Measurements from ENCODE around the gene MYL6. TPM values are rescaled to one million over a fixed set of nuclear protein-coding genes. Genes with fewer than 3 reads are reported as not detected.

The MYL6 gene
- 2,267 and 2,694 TPM in 2 replicates for total RNA-seq

GRCh38 chr12:56158029-56158925 is at the start of gene MYL6:
Gene MYL6, plus strand, starts transcription at chr12:56158359. Its CDS starts 43 bp downstream, at chr12:56158402.

DNA sequence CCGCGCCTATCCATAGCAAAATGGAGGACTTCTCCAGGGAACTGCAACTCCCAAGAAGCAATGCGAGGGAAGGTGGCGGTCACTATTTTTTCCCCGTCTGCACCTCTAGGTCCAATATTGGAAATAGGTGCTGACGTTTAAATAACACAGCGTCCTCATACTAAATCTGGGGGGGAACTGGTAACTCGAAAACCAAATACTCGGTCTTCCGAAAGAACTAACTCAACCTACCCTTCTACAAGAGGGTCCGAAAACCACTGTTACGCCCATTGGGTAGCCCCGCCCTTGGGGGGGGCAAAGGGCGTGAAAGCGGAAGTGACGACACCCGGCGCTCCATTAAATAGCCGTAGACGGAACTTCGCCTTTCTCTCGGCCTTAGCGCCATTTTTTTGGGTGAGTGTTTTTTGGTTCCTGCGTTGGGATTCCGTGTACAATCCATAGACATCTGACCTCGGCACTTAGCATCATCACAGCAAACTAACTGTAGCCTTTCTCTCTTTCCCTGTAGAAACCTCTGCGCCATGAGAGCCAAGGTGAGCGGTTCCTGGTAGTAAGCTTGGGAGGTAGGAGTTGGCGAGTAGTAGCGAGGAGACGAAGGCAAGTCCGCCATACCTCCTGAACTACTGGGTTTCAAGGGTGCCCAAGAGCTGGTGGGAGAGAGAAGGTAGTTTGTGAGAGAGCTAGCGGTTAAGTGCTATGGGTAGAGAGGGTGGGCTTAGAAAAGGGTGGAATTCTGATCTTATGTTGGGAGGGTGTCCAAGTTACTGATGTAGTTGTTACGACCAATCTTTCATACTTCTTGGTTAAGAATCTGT is 41.7 kb upstream of the MYL6 start, which contains the start of gene RPL41:
Gene RPL41, plus strand, starts transcription at position 367 of the 815 bp plus-strand sequence.

DNA sequence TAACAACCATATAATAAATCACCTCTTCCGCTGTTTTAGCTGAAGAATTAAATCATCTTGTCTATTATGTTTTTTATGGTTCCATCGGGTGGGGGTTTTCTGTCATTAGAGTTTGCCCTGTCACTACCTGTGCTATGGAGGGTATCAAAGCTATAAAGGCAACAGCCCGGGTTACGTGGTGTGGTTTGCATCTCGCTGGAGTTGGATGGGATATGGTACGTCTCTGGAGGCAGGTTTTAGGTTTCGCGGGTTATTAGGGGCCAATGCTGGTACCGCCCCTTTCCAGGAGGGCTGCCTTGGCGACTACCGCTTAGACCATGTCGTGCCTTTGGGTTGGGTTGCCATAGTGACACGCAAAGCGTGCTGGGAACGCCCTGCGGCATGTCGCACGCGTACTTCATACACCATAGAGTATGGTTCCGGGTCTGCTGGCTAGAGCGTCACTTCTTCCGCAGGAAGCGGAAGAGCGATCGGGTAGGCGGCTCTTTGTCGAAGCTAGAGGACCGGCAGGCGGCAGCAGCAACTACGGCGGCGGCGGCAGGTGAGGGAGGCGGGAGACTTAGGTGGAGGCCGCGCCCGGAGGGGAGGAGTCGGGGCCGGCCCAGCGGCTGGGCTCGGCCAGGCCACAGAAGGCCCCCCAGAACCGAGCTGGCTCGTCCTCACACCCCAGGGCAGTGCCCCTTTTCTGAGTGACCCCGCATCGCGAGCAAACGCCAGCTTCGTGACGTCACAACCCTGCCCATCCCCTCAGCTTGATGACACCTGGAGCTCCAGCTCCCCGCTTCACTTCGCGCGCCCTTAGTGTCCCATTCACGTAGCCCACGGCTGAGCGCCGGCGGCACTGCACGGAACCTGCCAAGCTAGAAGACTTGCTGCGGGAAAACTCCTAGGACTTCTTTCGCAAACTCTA is 40.1 kb upstream of the MYL6 start, which contains the start of gene ZC3H10:
Gene ZC3H10, plus strand, starts transcription at position 489 of the 910 bp plus-strand sequence. CDS start 2,297 bp downstream, outside the sequence.

DNA sequence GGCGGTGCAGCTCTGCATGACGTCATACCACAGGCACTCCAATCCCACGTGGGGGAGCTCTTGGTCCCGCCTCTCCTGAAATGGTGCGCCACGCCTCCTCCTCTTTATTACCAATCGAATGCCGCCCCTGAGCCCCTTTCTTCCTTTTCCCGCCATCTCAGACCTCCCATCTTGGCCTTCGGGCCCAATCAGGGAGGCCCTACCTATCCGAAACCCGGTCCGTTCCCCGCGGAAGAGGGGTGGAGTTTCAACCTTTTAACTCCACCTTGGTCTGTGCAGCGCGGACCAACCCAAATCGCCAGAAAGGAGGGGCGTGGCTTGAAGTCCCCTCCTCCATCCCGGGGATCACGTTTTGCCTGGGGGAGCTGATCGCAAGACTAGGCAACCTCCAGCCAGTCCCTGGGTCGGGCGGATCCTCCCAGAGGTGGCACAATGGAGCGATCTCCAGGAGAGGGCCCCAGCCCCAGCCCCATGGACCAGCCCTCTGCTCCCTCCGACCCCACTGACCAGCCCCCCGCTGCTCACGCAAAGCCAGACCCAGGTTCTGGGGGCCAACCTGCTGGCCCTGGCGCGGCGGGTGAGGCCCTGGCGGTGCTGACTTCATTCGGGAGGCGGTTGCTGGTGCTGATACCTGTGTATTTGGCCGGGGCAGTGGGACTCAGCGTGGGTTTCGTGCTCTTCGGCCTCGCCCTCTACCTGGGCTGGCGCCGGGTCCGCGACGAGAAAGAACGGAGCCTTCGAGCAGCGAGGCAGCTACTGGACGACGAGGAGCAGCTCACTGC is 30.1 kb upstream of the MYL6 start, which contains the start of gene ESYT1:
Gene ESYT1, plus strand, starts transcription at position 380 of the 782 bp plus-strand sequence. Its CDS starts 53 bp downstream, at position 433.

GRCh38 chr12:56152132-56152755 is 5.9 kb upstream of the MYL6 start, which contains the start of gene MYL6B:
Gene MYL6B, plus strand, starts transcription at chr12:56152587. Its CDS starts 1,332 bp downstream, at chr12:56153919.

GRCh38 chr12:56189099-56189917 is 31.1 kb downstream of the MYL6 start, which contains the start of gene SMARCC2:
Gene SMARCC2, minus strand, starts transcription at chr12:56189483. Its CDS starts 22 bp downstream, at chr12:56189461.

Other genes with a start within 250 kb of the MYL6 start
- gene PYM1, start 230.5 kb upstream of the MYL6 start, total RNA-seq = 36.5 and 36.8 TPM in 2 replicates
- 22.4 and 34.2 TPM in 2 replicates for gene DGKA, start 227.2 kb upstream of the MYL6 start, total RNA-seq
- gene PMEL, start 192.3 kb upstream of the MYL6 start, total RNA-seq = 3.1 and 9.9 TPM in 2 replicates
- gene CDK2, start 191.5 kb upstream of the MYL6 start, total RNA-seq = 16.8 and 26.2 TPM in 2 replicates
- 54.9 and 61.6 TPM in 2 replicates for gene RAB5B, start 184.3 kb upstream of the MYL6 start, total RNA-seq
- 8.3 and 12.3 TPM in 2 replicates for gene SUOX, start 161.1 kb upstream of the MYL6 start, total RNA-seq
- gene IKZF4, start 137.3 kb upstream of the MYL6 start, total RNA-seq = 0.90 and 1.1 TPM in 2 replicates
- 2,251 and 2,313 TPM in 2 replicates for gene RPS26, start 116.4 kb upstream of the MYL6 start, total RNA-seq
- not detected in 2 replicates for gene ERBB3, start 78.2 kb upstream of the MYL6 start, total RNA-seq
- 72.4 and 89.7 TPM in 2 replicates for gene PA2G4, start 53.8 kb upstream of the MYL6 start, total RNA-seq
- 2,694 and 2,773 TPM in 2 replicates for gene RPL41, start 41.7 kb upstream of the MYL6 start, total RNA-seq
- gene ZC3H10, start 40.1 kb upstream of the MYL6 start, total RNA-seq = 1.1 and 1.8 TPM in 2 replicates
- 185 and 212 TPM in 2 replicates for gene ESYT1, start 30.1 kb upstream of the MYL6 start, total RNA-seq
- 66.6 and 114 TPM in 2 replicates for gene MYL6B, start 5.8 kb upstream of the MYL6 start, total RNA-seq
- gene SMARCC2, start 31.1 kb downstream of the MYL6 start, total RNA-seq = 28.7 and 50.7 TPM in 2 replicates
- 165 and 167 TPM in 2 replicates for gene RNF41, start 63.6 kb downstream of the MYL6 start, total RNA-seq
- 20.9 and 37.1 TPM in 2 replicates for gene NABP2, start 66.0 kb downstream of the MYL6 start, total RNA-seq
- not detected in 2 replicates for gene SLC39A5, start 71.7 kb downstream of the MYL6 start, total RNA-seq
- gene ANKRD52, start 100.0 kb downstream of the MYL6 start, total RNA-seq = 28.3 and 41.0 TPM in 2 replicates
- 5.6 and 7.3 TPM in 2 replicates for gene COQ10A, start 108.6 kb downstream of the MYL6 start, total RNA-seq
- gene CS, start 142.0 kb downstream of the MYL6 start, total RNA-seq = 71.7 and 119 TPM in 2 replicates
- 114 and 138 TPM in 2 replicates for gene CNPY2, start 157.6 kb downstream of the MYL6 start, total RNA-seq
- gene PAN2, start 175.6 kb downstream of the MYL6 start, total RNA-seq = 10.4 and 17.1 TPM in 2 replicates
- gene IL23A, start 180.5 kb downstream of the MYL6 start, total RNA-seq = 1.6 TPM in 1 of 2 replicates, not detected in the other
- 62.2 and 62.5 TPM in 2 replicates for gene STAT2, start 201.7 kb downstream of the MYL6 start, total RNA-seq
- not detected in 2 replicates for gene APOF, start 204.5 kb downstream of the MYL6 start, total RNA-seq